ENCODE measurements around the gene DNAJB2.

DNAJB2 gene

DNA sequence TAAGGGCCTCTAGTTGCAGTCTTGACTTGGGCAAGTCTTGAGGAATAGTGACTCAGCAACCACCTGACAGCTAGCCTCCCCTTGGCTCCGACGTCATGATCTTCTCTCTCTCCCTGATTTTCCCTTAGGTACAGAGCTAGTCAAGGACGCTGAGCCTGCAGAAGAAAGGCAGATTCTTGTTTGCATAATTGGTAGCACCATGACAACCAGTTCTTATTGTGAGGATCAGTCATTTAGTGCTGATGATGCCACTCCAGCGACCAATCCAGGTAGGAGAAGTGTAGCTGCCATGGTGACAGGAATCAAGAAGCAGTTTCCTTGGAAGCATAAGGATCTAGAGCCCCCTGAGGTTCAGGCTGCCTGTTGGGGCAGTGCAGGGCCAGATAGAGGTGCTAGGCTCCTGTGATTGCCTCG, 56.2 kb downstream of the DNAJB2 start:
- no peaks in the 10 kb centered on the region for H3K36me3 ChIP-seq (ENCODE audit: insufficient read depth, low read length)
- no peak for ATAC-seq (ENCODE audit: insufficient read depth, low read depth)
- no peak overlapping the region for H3K9ac ChIP-seq (ENCODE audit: low read depth, low read length)
- no peak overlapping the region for H3K27ac ChIP-seq (ENCODE audit: low read length)
- H3K4me1 ChIP-seq (ENCODE audit: insufficient read depth, low read length): no peaks in the 10 kb centered on the region
- no peaks in the 10 kb centered on the region for H3K27me3 ChIP-seq (ENCODE audit: insufficient read depth, low read length, poor library complexity)
- no peak for DNase-seq
- no peaks in the 10 kb centered on the region for H3K79me2 ChIP-seq (ENCODE audit: insufficient read depth, low read length)
- no peaks in the 10 kb centered on the region for H3K9me3 ChIP-seq (ENCODE audit: insufficient read depth, low read length, severe bottlenecking)
- TF ChIP-seq EZH2 (IDR thresholded peaks at IDR 0.05; ENCODE audit: borderline replicate concordance, low read depth, low read length, severe bottlenecking): no peak
- TF ChIP-seq, protein P1, sequence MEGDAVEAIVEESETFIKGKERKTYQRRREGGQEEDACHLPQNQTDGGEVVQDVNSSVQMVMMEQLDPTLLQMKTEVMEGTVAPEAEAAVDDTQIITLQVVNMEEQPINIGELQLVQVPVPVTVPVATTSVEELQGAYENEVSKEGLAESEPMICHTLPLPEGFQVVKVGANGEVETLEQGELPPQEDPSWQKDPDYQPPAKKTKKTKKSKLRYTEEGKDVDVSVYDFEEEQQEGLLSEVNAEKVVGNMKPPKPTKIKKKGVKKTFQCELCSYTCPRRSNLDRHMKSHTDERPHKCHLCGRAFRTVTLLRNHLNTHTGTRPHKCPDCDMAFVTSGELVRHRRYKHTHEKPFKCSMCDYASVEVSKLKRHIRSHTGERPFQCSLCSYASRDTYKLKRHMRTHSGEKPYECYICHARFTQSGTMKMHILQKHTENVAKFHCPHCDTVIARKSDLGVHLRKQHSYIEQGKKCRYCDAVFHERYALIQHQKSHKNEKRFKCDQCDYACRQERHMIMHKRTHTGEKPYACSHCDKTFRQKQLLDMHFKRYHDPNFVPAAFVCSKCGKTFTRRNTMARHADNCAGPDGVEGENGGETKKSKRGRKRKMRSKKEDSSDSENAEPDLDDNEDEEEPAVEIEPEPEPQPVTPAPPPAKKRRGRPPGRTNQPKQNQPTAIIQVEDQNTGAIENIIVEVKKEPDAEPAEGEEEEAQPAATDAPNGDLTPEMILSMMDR (IDR thresholded peaks at IDR 0.05; ENCODE audit: borderline replicate concordance, extremely low read depth, low read length, poor library complexity, severe bottlenecking): no peak
- H3K4me3 ChIP-seq (ENCODE audit: low read depth in 1 of 2, low read length in 2 of 2): no peak overlapping the region
- H4K20me1 ChIP-seq (ENCODE audit: insufficient read depth, low read length): no peaks in the 10 kb centered on the region
- H3K4me2 ChIP-seq (ENCODE audit: insufficient read depth, low read length): no peak overlapping the region
- H2AFZ ChIP-seq (ENCODE audit: low read depth, low read length): no peak overlapping the region

Data from DND-41 (cell line).